Measurements from ENCODE around the gene RALGAPA2. TPM values are rescaled to one million over a fixed set of nuclear protein-coding genes. Genes with fewer than 3 reads are reported as not detected.

Gene RALGAPA2
- total RNA-seq, 1 experiment from 2014 or later, result 18.2 TPM

DNA sequence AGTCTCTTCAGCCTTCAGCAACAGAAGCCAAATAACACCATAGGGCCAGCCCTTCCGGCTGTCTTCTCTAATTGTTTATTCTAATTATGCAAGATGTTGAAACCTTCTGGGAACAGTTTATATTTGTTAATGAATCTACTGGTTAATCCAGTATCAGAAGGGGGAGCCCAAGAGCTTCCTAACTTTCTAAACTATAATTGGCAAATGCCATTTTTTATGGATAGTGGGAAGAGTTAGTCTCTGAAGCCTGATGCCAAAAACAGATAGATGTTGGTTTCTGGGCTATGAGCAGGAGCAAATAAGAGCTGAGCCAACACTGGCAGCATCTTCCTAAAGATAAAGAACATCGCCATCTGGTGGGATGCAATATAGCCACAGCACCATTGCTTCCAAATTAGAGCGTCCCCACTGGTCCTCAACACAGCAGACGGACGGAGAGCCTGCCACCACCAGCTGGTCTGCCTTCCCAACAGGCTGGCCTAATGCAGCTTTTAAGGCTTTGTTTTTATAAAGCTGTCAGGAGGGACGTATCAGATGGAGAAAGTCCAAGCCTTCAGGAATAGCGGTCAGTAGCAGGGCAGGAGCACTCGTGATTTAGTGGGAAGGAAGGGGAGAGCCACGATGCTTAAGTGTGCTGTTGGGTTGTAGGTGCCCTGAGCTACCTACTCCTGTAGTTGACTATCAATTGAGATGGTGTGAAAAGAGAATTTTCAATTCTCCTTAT lies 118.8 kb downstream of the RALGAPA2 start:
- ATAC-seq, result peak; percentile 98
- POLR2A ChIA-PET, result interaction anchor here (0.6 to 0.7 kb wide), 2 partner anchors 10 to 13 kb away, joined by 3 to 5 read pairs; no protein-coding TSS in a partner anchor
- Mint-ChIP-seq H3K4me1 (no peaks in the 10 kb centered on the region), H3K9me3 (no peaks in the 10 kb centered on the region), H3K27me3 (ENCODE audit: low read depth) (no peaks in the 10 kb centered on the region), H3K36me3 (peaks cover 6% of the 10 kb centered on the region), H3K27ac (no peak overlapping the region), H3K4me3 (no peak overlapping the region)
- TF ChIP-seq CBFB (CRISPR knock-in tag; IDR thresholded peaks at IDR 0.05; ENCODE audit: low read depth) (no peak), JAZF1 (CRISPR knock-in tag; IDR thresholded peaks at IDR 0.05) (no peak), NFYB (CRISPR knock-in tag; conservative IDR thresholded peaks at IDR 0.05; ENCODE audit: low read depth) (no peak), ATF1 (CRISPR knock-in tag; IDR thresholded peaks at IDR 0.05) (no peak)
- peak; percentile 63 for DNase-seq (ENCODE audit: low spot score)
- CTCF ChIA-PET, result interaction anchor here (0.7 to 2.5 kb wide), 79 partner anchors 9 to 577 kb away, joined by 3 to 41 read pairs (median 5); partner anchors contain the start of genes CFAP61, CRNKL1, INSM1 and NAA20

GRCh38 chr20:20585146-20585545 lies 127.3 kb downstream of the RALGAPA2 start:
- H3K27me3 Mint-ChIP-seq (ENCODE audit: low read depth), result no peaks in the 10 kb centered on the region
- peaks cover 14% of the 10 kb centered on the region for H3K9me3 Mint-ChIP-seq
- peaks cover 5% of the 10 kb centered on the region for H3K4me1 Mint-ChIP-seq
- no peak overlapping the region for H3K4me3 Mint-ChIP-seq
- TF ChIP-seq JUN (CRISPR knock-in tag; IDR thresholded peaks at IDR 0.05) (no peak), ZNF138 (CRISPR knock-in tag; conservative IDR thresholded peaks at IDR 0.05) (no peak), HMGA2 (CRISPR knock-in tag; IDR thresholded peaks at IDR 0.05) (no peak), TCF7 (CRISPR knock-in tag; IDR thresholded peaks at IDR 0.05; ENCODE audit: low read depth) (no peak), RORB (CRISPR knock-in tag; IDR thresholded peaks at IDR 0.05) (no peak), ZNF121 (CRISPR knock-in tag; IDR thresholded peaks at IDR 0.05) (no peak), SMAD3 (CRISPR knock-in tag; IDR thresholded peaks at IDR 0.05; ENCODE audit: borderline replicate concordance) (no peak), SOX15 (CRISPR knock-in tag; IDR thresholded peaks at IDR 0.05) (no peak), NFYB (CRISPR knock-in tag; conservative IDR thresholded peaks at IDR 0.05; ENCODE audit: low read depth) (no peak), MXD4 (CRISPR knock-in tag; IDR thresholded peaks at IDR 0.05; ENCODE audit: borderline replicate concordance) (no peak), NR2C2 (CRISPR knock-in tag; IDR thresholded peaks at IDR 0.05) (no peak), E2F4 (CRISPR knock-in tag; IDR thresholded peaks at IDR 0.05; ENCODE audit: borderline replicate concordance, low read depth) (no peak), CREB1 (CRISPR knock-in tag; IDR thresholded peaks at IDR 0.05) (no peak), ATF1 (CRISPR knock-in tag; IDR thresholded peaks at IDR 0.05) (no peak), OVOL2 (CRISPR knock-in tag; IDR thresholded peaks at IDR 0.05; ENCODE audit: borderline replicate concordance) (no peak), ATF3 (CRISPR knock-in tag; conservative IDR thresholded peaks at IDR 0.05) (no peak)
- TF ChIP-seq, protein P1, sequence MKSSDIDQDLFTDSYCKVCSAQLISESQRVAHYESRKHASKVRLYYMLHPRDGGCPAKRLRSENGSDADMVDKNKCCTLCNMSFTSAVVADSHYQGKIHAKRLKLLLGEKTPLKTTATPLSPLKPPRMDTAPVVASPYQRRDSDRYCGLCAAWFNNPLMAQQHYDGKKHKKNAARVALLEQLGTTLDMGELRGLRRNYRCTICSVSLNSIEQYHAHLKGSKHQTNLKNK (CRISPR knock-in tag; IDR thresholded peaks at IDR 0.05), result no peak
- TF ChIP-seq, protein P2, sequence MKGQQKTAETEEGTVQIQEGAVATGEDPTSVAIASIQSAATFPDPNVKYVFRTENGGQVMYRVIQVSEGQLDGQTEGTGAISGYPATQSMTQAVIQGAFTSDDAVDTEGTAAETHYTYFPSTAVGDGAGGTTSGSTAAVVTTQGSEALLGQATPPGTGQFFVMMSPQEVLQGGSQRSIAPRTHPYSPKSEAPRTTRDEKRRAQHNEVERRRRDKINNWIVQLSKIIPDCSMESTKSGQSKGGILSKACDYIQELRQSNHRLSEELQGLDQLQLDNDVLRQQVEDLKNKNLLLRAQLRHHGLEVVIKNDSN (CRISPR knock-in tag; IDR thresholded peaks at IDR 0.05), result no peak
- TF ChIP-seq, protein P3, sequence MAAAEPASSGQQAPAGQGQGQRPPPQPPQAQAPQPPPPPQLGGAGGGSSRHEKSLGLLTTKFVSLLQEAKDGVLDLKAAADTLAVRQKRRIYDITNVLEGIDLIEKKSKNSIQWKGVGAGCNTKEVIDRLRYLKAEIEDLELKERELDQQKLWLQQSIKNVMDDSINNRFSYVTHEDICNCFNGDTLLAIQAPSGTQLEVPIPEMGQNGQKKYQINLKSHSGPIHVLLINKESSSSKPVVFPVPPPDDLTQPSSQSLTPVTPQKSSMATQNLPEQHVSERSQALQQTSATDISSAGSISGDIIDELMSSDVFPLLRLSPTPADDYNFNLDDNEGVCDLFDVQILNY (CRISPR knock-in tag; IDR thresholded peaks at IDR 0.05), result no peak
- ChIA-PET CTCF (interaction anchor here (2.1 kb wide), 1 partner anchor 9 kb away, joined by 12 read pairs; no protein-coding TSS in a partner anchor), POLR2A (no interaction called here)
- no peak for ATAC-seq
- no peak for DNase-seq (ENCODE audit: low spot score)
- H3K36me3 Mint-ChIP-seq, result peaks cover 38% of the 10 kb centered on the region
- H3K27ac Mint-ChIP-seq, result no peak overlapping the region
